ENCODE data around the gene GPC6.

The GPC6 gene

GRCh38 chr13:94286581-94286980 lies 1060.0 kb downstream of the GPC6 start:
- no peak overlapping the region for H3K4me3 ChIP-seq (ENCODE audit: low read length)
- H4K20me1 ChIP-seq (ENCODE audit: insufficient read depth, low read length): no peaks in the 10 kb centered on the region
- H3K79me2 ChIP-seq (ENCODE audit: low read length): no peaks in the 10 kb centered on the region
- no peaks in the 10 kb centered on the region for H3K36me3 ChIP-seq (replicated peaks; ENCODE audit: insufficient read depth, low read length)
- H2AFZ ChIP-seq (ENCODE audit: low read length): no peak overlapping the region
- no peaks in the 10 kb centered on the region for H3K4me1 ChIP-seq (ENCODE audit: low read length)
- no peaks in the 10 kb centered on the region for H3K9me2 ChIP-seq (replicated peaks; ENCODE audit: insufficient read depth, low read length)
- no peaks in the 10 kb centered on the region for H3F3A ChIP-seq (ENCODE audit: insufficient read depth, low read length)
- no peaks in the 10 kb centered on the region for H3K27me3 ChIP-seq (replicated peaks; ENCODE audit: insufficient read depth, low read length)
- H3K9ac ChIP-seq (ENCODE audit: low read length): no peak overlapping the region
- TF ChIP-seq, protein P1, sequence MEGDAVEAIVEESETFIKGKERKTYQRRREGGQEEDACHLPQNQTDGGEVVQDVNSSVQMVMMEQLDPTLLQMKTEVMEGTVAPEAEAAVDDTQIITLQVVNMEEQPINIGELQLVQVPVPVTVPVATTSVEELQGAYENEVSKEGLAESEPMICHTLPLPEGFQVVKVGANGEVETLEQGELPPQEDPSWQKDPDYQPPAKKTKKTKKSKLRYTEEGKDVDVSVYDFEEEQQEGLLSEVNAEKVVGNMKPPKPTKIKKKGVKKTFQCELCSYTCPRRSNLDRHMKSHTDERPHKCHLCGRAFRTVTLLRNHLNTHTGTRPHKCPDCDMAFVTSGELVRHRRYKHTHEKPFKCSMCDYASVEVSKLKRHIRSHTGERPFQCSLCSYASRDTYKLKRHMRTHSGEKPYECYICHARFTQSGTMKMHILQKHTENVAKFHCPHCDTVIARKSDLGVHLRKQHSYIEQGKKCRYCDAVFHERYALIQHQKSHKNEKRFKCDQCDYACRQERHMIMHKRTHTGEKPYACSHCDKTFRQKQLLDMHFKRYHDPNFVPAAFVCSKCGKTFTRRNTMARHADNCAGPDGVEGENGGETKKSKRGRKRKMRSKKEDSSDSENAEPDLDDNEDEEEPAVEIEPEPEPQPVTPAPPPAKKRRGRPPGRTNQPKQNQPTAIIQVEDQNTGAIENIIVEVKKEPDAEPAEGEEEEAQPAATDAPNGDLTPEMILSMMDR (IDR thresholded peaks at IDR 0.05; ENCODE audit: low read length): no peak
- TF ChIP-seq EZH2phosphoT487 (IDR thresholded peaks at IDR 0.05; ENCODE audit: low read length): no peak
- no peak for TF ChIP-seq EZH2 (optimal IDR thresholded peaks at IDR 0.05; ENCODE audit: low read depth, low read length)
- no peak overlapping the region for H3K27ac ChIP-seq (ENCODE audit: low read length)
- no peak overlapping the region for H3K4me2 ChIP-seq (ENCODE audit: low read depth, low read length)
- no peaks in the 10 kb centered on the region for H3K9me3 ChIP-seq (replicated peaks; ENCODE audit: insufficient read depth, low read length)
- DNase-seq: no peak

DNA sequence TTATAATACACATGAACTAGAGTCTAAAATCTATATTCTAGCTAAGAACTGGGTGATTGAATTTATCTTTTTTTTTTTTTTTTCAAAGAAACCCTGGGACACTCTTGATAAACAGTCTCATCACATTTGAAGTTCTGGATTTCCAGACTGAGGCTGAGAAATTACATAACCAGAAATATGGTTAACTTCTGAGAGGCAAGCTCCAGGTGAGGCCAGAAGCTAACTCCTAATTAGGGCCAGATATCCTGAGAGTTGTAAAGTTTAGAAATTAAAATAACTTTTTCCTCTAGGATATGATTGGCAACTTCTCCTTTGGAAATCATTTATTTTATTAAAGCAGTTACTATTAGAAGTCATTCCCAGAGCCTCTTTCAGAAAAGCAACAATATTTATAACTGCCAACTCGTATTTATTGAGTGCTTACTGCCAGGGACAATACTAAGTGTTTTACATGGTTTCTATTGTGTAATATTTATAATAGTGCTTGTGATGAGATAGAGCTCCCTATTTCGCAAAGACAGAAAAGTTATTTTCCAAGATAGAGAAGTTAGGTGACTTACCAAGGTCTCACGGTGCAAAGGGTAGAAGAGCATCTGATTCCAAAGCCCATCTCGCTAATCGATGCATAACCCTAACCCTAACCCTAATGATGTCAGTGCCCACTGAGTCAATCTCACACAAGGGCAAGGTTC lies 1065.2 kb downstream of the GPC6 start:
- no peaks in the 10 kb centered on the region for H3K4me1 ChIP-seq (ENCODE audit: low read length)
- no peak overlapping the region for H2AFZ ChIP-seq (ENCODE audit: low read length)
- TF ChIP-seq EZH2 (optimal IDR thresholded peaks at IDR 0.05; ENCODE audit: low read depth, low read length): no peak
- no peak for TF ChIP-seq EZH2phosphoT487 (IDR thresholded peaks at IDR 0.05; ENCODE audit: low read length)
- TF ChIP-seq, protein P1 (IDR thresholded peaks at IDR 0.05; ENCODE audit: low read length): no peak
- no peak overlapping the region for H3K9ac ChIP-seq (ENCODE audit: low read length)
- no peak overlapping the region for H3K4me2 ChIP-seq (ENCODE audit: low read depth, low read length)
- H3F3A ChIP-seq (ENCODE audit: insufficient read depth, low read length): no peaks in the 10 kb centered on the region
- H3K79me2 ChIP-seq (ENCODE audit: low read length): no peaks in the 10 kb centered on the region
- no peaks in the 10 kb centered on the region for H3K9me3 ChIP-seq (replicated peaks; ENCODE audit: insufficient read depth, low read length)
- no peaks in the 10 kb centered on the region for H3K27me3 ChIP-seq (replicated peaks; ENCODE audit: insufficient read depth, low read length)
- DNase-seq: no peak
- H4K20me1 ChIP-seq (ENCODE audit: insufficient read depth, low read length): no peaks in the 10 kb centered on the region
- H3K36me3 ChIP-seq (replicated peaks; ENCODE audit: insufficient read depth, low read length): no peaks in the 10 kb centered on the region
- no peak overlapping the region for H3K27ac ChIP-seq (ENCODE audit: low read length)
- no peak overlapping the region for H3K4me3 ChIP-seq (ENCODE audit: low read length)
- H3K9me2 ChIP-seq (replicated peaks; ENCODE audit: insufficient read depth, low read length): no peaks in the 10 kb centered on the region

GRCh38 chr13:94292323-94292640 lies 1065.7 kb downstream of the GPC6 start:
- no peak overlapping the region for H3K4me2 ChIP-seq (ENCODE audit: low read depth, low read length)
- no peak overlapping the region for H3K27ac ChIP-seq (ENCODE audit: low read length)
- no peaks in the 10 kb centered on the region for H3K9me3 ChIP-seq (replicated peaks; ENCODE audit: insufficient read depth, low read length)
- no peaks in the 10 kb centered on the region for H3K27me3 ChIP-seq (replicated peaks; ENCODE audit: insufficient read depth, low read length)
- no peaks in the 10 kb centered on the region for H3K9me2 ChIP-seq (replicated peaks; ENCODE audit: insufficient read depth, low read length)
- no peak overlapping the region for H3K9ac ChIP-seq (ENCODE audit: low read length)
- no peak overlapping the region for H3K4me3 ChIP-seq (ENCODE audit: low read length)
- H3F3A ChIP-seq (ENCODE audit: insufficient read depth, low read length): no peaks in the 10 kb centered on the region
- DNase-seq: no peak
- H3K36me3 ChIP-seq (replicated peaks; ENCODE audit: insufficient read depth, low read length): no peaks in the 10 kb centered on the region
- no peaks in the 10 kb centered on the region for H4K20me1 ChIP-seq (ENCODE audit: insufficient read depth, low read length)
- no peaks in the 10 kb centered on the region for H3K4me1 ChIP-seq (ENCODE audit: low read length)
- TF ChIP-seq, protein P1 (IDR thresholded peaks at IDR 0.05; ENCODE audit: low read length): no peak
- TF ChIP-seq EZH2phosphoT487 (IDR thresholded peaks at IDR 0.05; ENCODE audit: low read length) (no peak), EZH2 (optimal IDR thresholded peaks at IDR 0.05; ENCODE audit: low read depth, low read length) (no peak)
- no peak overlapping the region for H2AFZ ChIP-seq (ENCODE audit: low read length)
- no peaks in the 10 kb centered on the region for H3K79me2 ChIP-seq (ENCODE audit: low read length)
